HL-60 (cell line): ENCODE measurements around the gene TRPM1.

ENCODE experiments used
- DNase-seq, 2 experiments: peaks; one replicate each; pipeline ENCODE4 v3.0.0-alpha.2; 2010 to 2020; ENCODE audit warnings: low read depth in 1 of 2, low spot score in 1 of 2
- H3K27ac ChIP-seq: fragments of 250-450 bp; sonication (Bioruptor Pico); replicated peaks from 2 replicates; pipeline ENCODE4 v1.5.1; 2020; ENCODE audit warnings: mild to moderate bottlenecking, moderate library complexity
- H3K27me3 ChIP-seq: fragments of 250-450 bp; sonication (Bioruptor Pico); 2 replicates; pipeline ENCODE4 v1.5.1; 2021; ENCODE audit warnings: mild to moderate bottlenecking, moderate library complexity; ENCODE audit not compliant: insufficient read depth, poor library complexity, severe bottlenecking
- H3K4me3 ChIP-seq: replicated peaks from 2 replicates; pipeline ENCODE4 v1.5.1; 2011; ENCODE audit warnings: mild to moderate bottlenecking, control low read depth, low read length; ENCODE audit not compliant: insufficient read depth
- CTCF ChIP-seq: IDR thresholded peaks from one replicate; pipeline ENCODE4 v1.5.1; 2011; ENCODE audit warnings: low read length, control low read depth, inconsistent platforms; ENCODE audit not compliant: insufficient read depth
- GABPA ChIP-seq: IDR thresholded peaks from 2 replicates; pipeline ENCODE4 v1.6.1; 2012; ENCODE audit warnings: low read depth
- POLR2AphosphoS5 ChIP-seq: IDR thresholded peaks from 2 replicates; pipeline ENCODE4 v1.6.1; 2012; ENCODE audit warnings: low read depth
- SPI1 ChIP-seq: IDR thresholded peaks from 2 replicates; pipeline ENCODE4 v1.6.1; 2012; ENCODE audit warnings: low read depth, mild to moderate bottlenecking, borderline replicate concordance
- TF ChIP-seq, protein P1 (sequence below): IDR thresholded peaks from 2 replicates; pipeline ENCODE4 v1.6.1; 2012; ENCODE audit warnings: low read depth; ENCODE audit not compliant: insufficient replicate concordance

Gene TRPM1

GRCh38 chr15:31079519-31079918 lies 22.0 kb downstream of the TRPM1 start:
- DNase-seq, result no peak

GRCh38 chr15:31078471-31078870 lies 23.1 kb downstream of the TRPM1 start:
- TF ChIP-seq POLR2AphosphoS5 (no peak), GABPA (no peak), SPI1 (no peak), CTCF (no peak)
- TF ChIP-seq, protein P1, sequence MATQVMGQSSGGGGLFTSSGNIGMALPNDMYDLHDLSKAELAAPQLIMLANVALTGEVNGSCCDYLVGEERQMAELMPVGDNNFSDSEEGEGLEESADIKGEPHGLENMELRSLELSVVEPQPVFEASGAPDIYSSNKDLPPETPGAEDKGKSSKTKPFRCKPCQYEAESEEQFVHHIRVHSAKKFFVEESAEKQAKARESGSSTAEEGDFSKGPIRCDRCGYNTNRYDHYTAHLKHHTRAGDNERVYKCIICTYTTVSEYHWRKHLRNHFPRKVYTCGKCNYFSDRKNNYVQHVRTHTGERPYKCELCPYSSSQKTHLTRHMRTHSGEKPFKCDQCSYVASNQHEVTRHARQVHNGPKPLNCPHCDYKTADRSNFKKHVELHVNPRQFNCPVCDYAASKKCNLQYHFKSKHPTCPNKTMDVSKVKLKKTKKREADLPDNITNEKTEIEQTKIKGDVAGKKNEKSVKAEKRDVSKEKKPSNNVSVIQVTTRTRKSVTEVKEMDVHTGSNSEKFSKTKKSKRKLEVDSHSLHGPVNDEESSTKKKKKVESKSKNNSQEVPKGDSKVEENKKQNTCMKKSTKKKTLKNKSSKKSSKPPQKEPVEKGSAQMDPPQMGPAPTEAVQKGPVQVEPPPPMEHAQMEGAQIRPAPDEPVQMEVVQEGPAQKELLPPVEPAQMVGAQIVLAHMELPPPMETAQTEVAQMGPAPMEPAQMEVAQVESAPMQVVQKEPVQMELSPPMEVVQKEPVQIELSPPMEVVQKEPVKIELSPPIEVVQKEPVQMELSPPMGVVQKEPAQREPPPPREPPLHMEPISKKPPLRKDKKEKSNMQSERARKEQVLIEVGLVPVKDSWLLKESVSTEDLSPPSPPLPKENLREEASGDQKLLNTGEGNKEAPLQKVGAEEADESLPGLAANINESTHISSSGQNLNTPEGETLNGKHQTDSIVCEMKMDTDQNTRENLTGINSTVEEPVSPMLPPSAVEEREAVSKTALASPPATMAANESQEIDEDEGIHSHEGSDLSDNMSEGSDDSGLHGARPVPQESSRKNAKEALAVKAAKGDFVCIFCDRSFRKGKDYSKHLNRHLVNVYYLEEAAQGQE, result no peak
- no peak for DNase-seq
- no peak overlapping the region for H3K27ac ChIP-seq
- no peaks in the 10 kb centered on the region for H3K27me3 ChIP-seq
- no peak overlapping the region for H3K4me3 ChIP-seq

More at GRCh38 chr15:31079519-31079918, 22.0 kb downstream of the TRPM1 start:
- H3K27me3 ChIP-seq, result no peaks in the 10 kb centered on the region
- H3K27ac ChIP-seq, result no peak overlapping the region
- H3K4me3 ChIP-seq, result no peak overlapping the region
- no peak for TF ChIP-seq POLR2AphosphoS5
- TF ChIP-seq GABPA, result no peak

DNA sequence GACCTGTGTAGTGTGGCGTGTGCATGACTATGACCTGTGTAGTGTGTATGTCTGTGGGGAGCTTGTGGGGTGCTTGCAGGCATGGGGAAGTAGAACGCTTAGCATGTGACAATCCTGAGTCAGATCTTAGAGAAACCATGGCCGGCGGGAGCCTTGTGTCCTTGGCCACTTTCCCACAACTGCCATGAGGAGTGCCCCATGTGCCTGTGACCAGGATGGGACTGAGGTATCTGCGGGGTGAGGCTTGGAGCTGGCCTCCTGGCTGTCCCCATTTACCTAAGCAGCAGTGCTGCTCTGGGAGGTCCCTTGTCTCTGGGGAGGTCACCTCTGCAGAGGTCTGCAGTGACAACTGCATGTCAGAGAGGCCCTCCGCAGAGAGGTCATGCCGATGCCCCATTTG lies 23.6 kb downstream of the TRPM1 start:
- H3K27ac ChIP-seq, result no peak overlapping the region
- H3K4me3 ChIP-seq, result no peak overlapping the region
- no peaks in the 10 kb centered on the region for H3K27me3 ChIP-seq
- no peak for TF ChIP-seq POLR2AphosphoS5
- TF ChIP-seq, protein P1, result no peak
- TF ChIP-seq SPI1, result no peak
- DNase-seq, result no peak

DNA sequence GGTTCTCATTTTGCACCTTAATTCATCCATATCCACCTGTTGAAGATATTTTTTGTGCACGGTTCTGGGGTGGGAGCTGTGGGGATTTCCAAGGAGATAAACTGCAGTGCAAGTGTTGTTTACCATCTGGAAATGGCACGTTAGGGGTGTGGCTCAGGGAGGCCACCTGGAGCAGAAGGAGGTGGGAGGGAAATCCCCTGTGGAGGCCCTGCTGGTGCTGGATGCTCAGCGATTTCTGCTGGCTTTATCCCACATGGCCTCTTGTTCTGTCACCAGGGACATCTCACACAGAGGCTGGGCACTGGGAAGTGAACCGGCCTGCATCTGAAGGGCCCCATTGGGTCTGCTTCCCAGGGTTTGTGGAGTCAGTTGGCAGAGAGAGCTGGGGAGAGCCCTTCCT lies 24.3 kb downstream of the TRPM1 start:
- no peak overlapping the region for H3K4me3 ChIP-seq
- TF ChIP-seq GABPA (no peak), CTCF (no peak), SPI1 (no peak), POLR2AphosphoS5 (no peak)
- TF ChIP-seq, protein P1, result no peak
- DNase-seq, result no peak

More for the DNA sequence above, 24.3 kb downstream of the TRPM1 start:
- Histone ChIP-seq H3K27me3 (no peaks in the 10 kb centered on the region), H3K27ac (no peak overlapping the region)
